HCT116 (cell line): Measurements from ENCODE around the gene TMA7B. TPM values are rescaled to one million over a fixed set of nuclear protein-coding genes. Genes with fewer than 3 reads are reported as not detected.

Experiments
- ATAC-seq: fragments of 200-7000 bp; cut with Tn5 transposase; 2 replicates; pipeline ENCODE4 v1.9.1; 2020; ENCODE audit warnings: mild to moderate bottlenecking, moderate library complexity
- BruUV-seq: library from RNA; stranded (reverse); fragments of 400-500 nt; replicated peaks from 2 replicates; lab custom pipeline; 2021; lab: Mats Ljungman, UMichigan
- CTCF ChIA-PET: fragments of 300-600 bp; sonication (Branson Sonifier 250); formaldehyde crosslinking; loops from one replicate; lab custom pipeline; 2021; ENCODE audit warnings: antibody characterized with exemption; lab: Charles Lee
- POLR2A ChIA-PET: fragments of 300-600, 350-600 bp; sonication (Branson Sonifier 250); formaldehyde crosslinking; loops from one replicate; lab custom pipeline; 2021; ENCODE audit warnings: antibody characterized with exemption; lab: Charles Lee
- RAD21 ChIA-PET, 2 experiments: fragments of 300-600 bp; sonication (Branson Sonifier 250); formaldehyde crosslinking; loops; one replicate each; lab custom pipeline; 2023; ENCODE audit warnings: low total read pairs in 2 of 2; ENCODE audit not compliant: uncharacterized antibody in 2 of 2, unreplicated experiment in 2 of 2, low non-redundant PET in 1 of 2; lab: Charles Lee
- DNase-seq: peaks from one replicate; pipeline ENCODE4 v3.0.0-alpha.2; 2010; ENCODE audit warnings: low read depth, low spot score
- H2AFZ ChIP-seq: fragments of 200-600 bp; shearing (Covaris generic), sonication (generic); 2 replicates; pipeline ENCODE4 v1.6.1; 2017; ENCODE audit warnings: low read depth, mixed run types, mixed read lengths, antibody characterized with exemption, low read length; ENCODE audit not compliant: poor library complexity, severe bottlenecking
- H3K27ac ChIP-seq: 2 replicates; pipeline ENCODE4 v1.5.1; 2012; ENCODE audit warnings: low read depth, low read length
- H3K27me3 ChIP-seq: fragments of 200-600 bp; sonication (generic); 2 replicates; pipeline ENCODE4 v1.6.1; 2016; ENCODE audit warnings: mixed run types, low read length, mixed read lengths; ENCODE audit not compliant: insufficient read depth
- H3K36me3 ChIP-seq, 2 experiments: fragments of 200-500 bp in 1 of 2; fragments of 200-600 bp in 1 of 2; sonication (Bioruptor generic) in 1 of 2; sonication (generic) in 1 of 2; 2 replicates each; pipeline versions ENCODE4 v1.5.1 to v1.6.1; 2014 to 2016; ENCODE audit warnings: low read length in 2 of 2, inconsistent platforms in 1 of 2, mixed read lengths in 1 of 2, mixed run types in 1 of 2; ENCODE audit not compliant: insufficient read depth in 2 of 2, control insufficient read depth in 1 of 2
- H3K4me1 ChIP-seq, 2 experiments: fragments of 200-600 bp in 1 of 2; sonication (generic) in 1 of 2; 2 replicates each; pipeline versions ENCODE4 v1.5.1 to v1.6.1; 2012 to 2017; ENCODE audit warnings: low read length in 2 of 2, inconsistent platforms in 1 of 2, mild to moderate bottlenecking in 1 of 2, mixed read lengths in 1 of 2, mixed run types in 1 of 2, moderate library complexity in 1 of 2; ENCODE audit not compliant: insufficient read depth in 2 of 2, control insufficient read depth in 1 of 2
- H3K4me2 ChIP-seq: fragments of 200-600 bp; sonication (generic); 2 replicates; pipeline ENCODE4 v1.6.1; 2017; ENCODE audit warnings: mixed run types, low read length, mixed read lengths
- H3K4me3 ChIP-seq, 2 experiments: fragments of 200-600 bp in 1 of 2; sonication (generic) in 1 of 2; replicated peaks in 1 of 2; 2 replicates each; pipeline ENCODE4 v1.5.1; 2011 to 2016; ENCODE audit warnings: low read length in 2 of 2, control low read depth in 1 of 2, low read depth in 1 of 2, mild to moderate bottlenecking in 1 of 2, mixed read lengths in 1 of 2, mixed run types in 1 of 2
- H3K79me2 ChIP-seq: fragments of 200-600 bp; sonication (generic); 2 replicates; pipeline ENCODE4 v1.6.1; 2017; ENCODE audit warnings: mild to moderate bottlenecking, mixed run types, low read length, moderate library complexity, mixed read lengths; ENCODE audit not compliant: insufficient read depth
- H3K9ac ChIP-seq: fragments of 200-600 bp; sonication (generic); 2 replicates; pipeline ENCODE4 v1.6.1; 2016; ENCODE audit warnings: low read length, mixed read lengths
- H3K9me2 ChIP-seq: fragments of 200-600 bp; sonication (generic), shearing (Covaris generic); 2 replicates; pipeline ENCODE4 v1.6.1; 2017; ENCODE audit warnings: mixed run types, mild to moderate bottlenecking, moderate library complexity; ENCODE audit not compliant: insufficient read depth
- H3K9me3 ChIP-seq, 2 experiments: fragments of 200-500 bp in 1 of 2; fragments of 200-600 bp in 1 of 2; sonication (Bioruptor generic) in 1 of 2; sonication (generic) in 1 of 2; 2 replicates each; pipeline ENCODE4 v1.6.1; 2014 to 2017; ENCODE audit warnings: low read length in 2 of 2, mixed read lengths in 2 of 2, inconsistent platforms in 1 of 2, low read depth in 1 of 2, mild to moderate bottlenecking in 1 of 2, mixed run types in 1 of 2, moderate library complexity in 1 of 2; ENCODE audit not compliant: control insufficient read depth in 1 of 2, insufficient read depth in 1 of 2
- H4K20me1 ChIP-seq: fragments of 200-600 bp; sonication (generic), shearing (Covaris generic); 2 replicates; pipeline ENCODE4 v1.6.1; 2017; ENCODE audit warnings: mixed run types, mild to moderate bottlenecking, moderate library complexity; ENCODE audit not compliant: insufficient read depth
- ATF3 ChIP-seq: IDR thresholded peaks from 2 replicates; pipeline ENCODE4 v1.6.1; 2012
- EGR1 ChIP-seq: IDR thresholded peaks from 2 replicates; pipeline ENCODE4 v1.6.1; 2012; ENCODE audit warnings: low read depth
- EZH2 ChIP-seq: fragments of 200-600 bp; sonication (generic); IDR thresholded peaks from 2 replicates; pipeline ENCODE4 v1.6.1; 2017; ENCODE audit warnings: antibody characterized with exemption, mixed run types
- EZH2phosphoT487 ChIP-seq: fragments of 200-600 bp; IDR thresholded peaks from 2 replicates; pipeline ENCODE4 v1.6.1; 2018; ENCODE audit warnings: antibody characterized with exemption, borderline replicate concordance
- FOSL1 ChIP-seq: IDR thresholded peaks from 2 replicates; pipeline ENCODE4 v1.6.1; 2012; ENCODE audit warnings: low read depth
- JUND ChIP-seq: IDR thresholded peaks from 2 replicates; pipeline ENCODE4 v1.6.1; 2012
- MAX ChIP-seq: IDR thresholded peaks from 2 replicates; pipeline ENCODE4 v1.6.1; 2012
- POLR2A ChIP-seq: IDR thresholded peaks from 2 replicates; pipeline ENCODE4 v1.7.0; 2011; ENCODE audit warnings: borderline replicate concordance; ENCODE audit not compliant: insufficient read depth, insufficient read length; ENCODE audit errors: extremely low read depth
- POLR2AphosphoS5 ChIP-seq: IDR thresholded peaks from 2 replicates; pipeline ENCODE4 v1.6.1; 2011; ENCODE audit warnings: mild to moderate bottlenecking, low read depth, low read length, moderate library complexity
- TCF7L2 ChIP-seq: IDR thresholded peaks from 2 replicates; pipeline ENCODE4 v1.7.0; 2011; ENCODE audit warnings: borderline replicate concordance, inconsistent platforms; ENCODE audit not compliant: insufficient read depth, insufficient read length; ENCODE audit errors: extremely low read depth
- intact Hi-C: fragments of 100-400 bp; cut with micrococcal nuclease; formaldehyde crosslinking; loops from 2 replicates; pipeline ENCODE4 v1.10.0; 2022
- total RNA-seq: library from RNA; stranded (reverse); gene quantifications from one replicate; pipeline ENCODE4 v1.2.1, GENCODE V29; 2021; ENCODE audit not compliant: unreplicated experiment
- TF ChIP-seq, protein P1 (sequence below): IDR thresholded peaks from 2 replicates; pipeline ENCODE4 v1.6.1; 2011; ENCODE audit warnings: mild to moderate bottlenecking, low read length, moderate library complexity; ENCODE audit not compliant: insufficient replicate concordance; ENCODE audit errors: extremely low read depth
- TF ChIP-seq, protein P2 (sequence below), 3 experiments: fragments of 200-600 bp in 1 of 3; sonication (generic) in 1 of 3; IDR thresholded peaks in 2 of 3; conservative IDR thresholded peaks in 1 of 3; 2 replicates each; pipeline ENCODE4 v1.5.1; 2012 to 2017; ENCODE audit warnings: low read depth in 2 of 3, low read length in 2 of 3, antibody characterized with exemption in 1 of 3, borderline replicate concordance in 1 of 3, control low read depth in 1 of 3, mild to moderate bottlenecking in 1 of 3, mixed read lengths in 1 of 3, mixed run types in 1 of 3, moderate library complexity in 1 of 3; ENCODE audit not compliant: insufficient read depth in 1 of 3

Gene TMA7B
- total RNA-seq, 1 experiment from 2014 or later: not detected

DNA sequence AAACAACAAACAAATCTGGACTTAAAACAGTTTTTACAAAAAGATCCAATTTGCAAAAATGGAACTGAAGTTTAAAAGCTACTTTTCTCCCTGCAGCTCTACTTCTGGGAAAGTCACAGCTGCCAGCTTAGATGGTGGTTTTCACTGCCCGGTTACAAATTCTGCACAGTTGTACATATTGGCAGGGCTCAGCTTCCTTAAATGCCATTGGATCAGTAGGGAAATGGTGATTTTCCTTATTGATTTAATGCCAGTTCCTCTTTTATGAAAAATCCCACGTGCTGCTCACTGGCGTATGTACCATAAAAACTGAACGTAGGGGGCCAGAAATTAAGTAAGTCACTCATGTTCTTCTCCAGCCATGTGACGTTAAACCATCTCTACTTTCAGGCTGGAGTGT lies 36.5 kb upstream of the TMA7B start:
- RAD21 ChIA-PET: no interaction called here
- peaks cover 76% of the 10 kb centered on the region for H3K27me3 ChIP-seq
- no peaks in the 10 kb centered on the region for H3K79me2 ChIP-seq
- H3K4me1 ChIP-seq: no peaks in the 10 kb centered on the region
- POLR2A ChIA-PET: no interaction called here
- H4K20me1 ChIP-seq: no peaks in the 10 kb centered on the region
- no peaks in the 10 kb centered on the region for H3K9me2 ChIP-seq
- ATAC-seq (no peak), DNase-seq (no peak)
- no peak overlapping the region for H3K4me3 ChIP-seq
- no TSS peak for BruUV-seq
- CTCF ChIA-PET: no interaction called here
- intact Hi-C loops: no loop called here
- no peaks in the 10 kb centered on the region for H3K36me3 ChIP-seq
- H3K9me3 ChIP-seq: no peaks in the 10 kb centered on the region
- no peak overlapping the region for H2AFZ ChIP-seq
- H3K9ac ChIP-seq: no peak overlapping the region
- no peak overlapping the region for H3K27ac ChIP-seq
- no peak overlapping the region for H3K4me2 ChIP-seq
- no peak for TF ChIP-seq TCF7L2
- TF ChIP-seq FOSL1: no peak
- no peak for TF ChIP-seq EGR1
- TF ChIP-seq JUND: no peak

GRCh38 chr22:39924286-39924685 lies 35.9 kb upstream of the TMA7B start:
- H4K20me1 ChIP-seq: no peaks in the 10 kb centered on the region
- intact Hi-C loops: no loop called here
- ChIA-PET POLR2A (no interaction called here), RAD21 (no interaction called here), CTCF (no interaction called here)
- H3K27me3 ChIP-seq: peaks cover 77% of the 10 kb centered on the region
- no peaks in the 10 kb centered on the region for H3K9me2 ChIP-seq
- no peak overlapping the region for H3K9ac ChIP-seq
- H3K79me2 ChIP-seq: no peaks in the 10 kb centered on the region
- H2AFZ ChIP-seq: no peak overlapping the region
- H3K36me3 ChIP-seq: no peaks in the 10 kb centered on the region
- no peak overlapping the region for H3K4me2 ChIP-seq
- no TSS peak for BruUV-seq
- DNase-seq (no peak), ATAC-seq (no peak)
- H3K4me3 ChIP-seq: no peak overlapping the region
- no peaks in the 10 kb centered on the region for H3K4me1 ChIP-seq
- no peak overlapping the region for H3K27ac ChIP-seq
- H3K9me3 ChIP-seq: no peaks in the 10 kb centered on the region
- TF ChIP-seq, protein P1, sequence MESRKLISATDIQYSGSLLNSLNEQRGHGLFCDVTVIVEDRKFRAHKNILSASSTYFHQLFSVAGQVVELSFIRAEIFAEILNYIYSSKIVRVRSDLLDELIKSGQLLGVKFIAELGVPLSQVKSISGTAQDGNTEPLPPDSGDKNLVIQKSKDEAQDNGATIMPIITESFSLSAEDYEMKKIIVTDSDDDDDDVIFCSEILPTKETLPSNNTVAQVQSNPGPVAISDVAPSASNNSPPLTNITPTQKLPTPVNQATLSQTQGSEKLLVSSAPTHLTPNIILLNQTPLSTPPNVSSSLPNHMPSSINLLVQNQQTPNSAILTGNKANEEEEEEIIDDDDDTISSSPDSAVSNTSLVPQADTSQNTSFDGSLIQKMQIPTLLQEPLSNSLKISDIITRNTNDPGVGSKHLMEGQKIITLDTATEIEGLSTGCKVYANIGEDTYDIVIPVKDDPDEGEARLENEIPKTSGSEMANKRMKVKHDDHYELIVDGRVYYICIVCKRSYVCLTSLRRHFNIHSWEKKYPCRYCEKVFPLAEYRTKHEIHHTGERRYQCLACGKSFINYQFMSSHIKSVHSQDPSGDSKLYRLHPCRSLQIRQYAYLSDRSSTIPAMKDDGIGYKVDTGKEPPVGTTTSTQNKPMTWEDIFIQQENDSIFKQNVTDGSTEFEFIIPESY: no peak
- TF ChIP-seq POLR2A (no peak), EZH2 (no peak), EZH2phosphoT487 (no peak), MAX (no peak), FOSL1 (no peak), ATF3 (no peak), POLR2AphosphoS5 (no peak), EGR1 (no peak)
- TF ChIP-seq, protein P2, sequence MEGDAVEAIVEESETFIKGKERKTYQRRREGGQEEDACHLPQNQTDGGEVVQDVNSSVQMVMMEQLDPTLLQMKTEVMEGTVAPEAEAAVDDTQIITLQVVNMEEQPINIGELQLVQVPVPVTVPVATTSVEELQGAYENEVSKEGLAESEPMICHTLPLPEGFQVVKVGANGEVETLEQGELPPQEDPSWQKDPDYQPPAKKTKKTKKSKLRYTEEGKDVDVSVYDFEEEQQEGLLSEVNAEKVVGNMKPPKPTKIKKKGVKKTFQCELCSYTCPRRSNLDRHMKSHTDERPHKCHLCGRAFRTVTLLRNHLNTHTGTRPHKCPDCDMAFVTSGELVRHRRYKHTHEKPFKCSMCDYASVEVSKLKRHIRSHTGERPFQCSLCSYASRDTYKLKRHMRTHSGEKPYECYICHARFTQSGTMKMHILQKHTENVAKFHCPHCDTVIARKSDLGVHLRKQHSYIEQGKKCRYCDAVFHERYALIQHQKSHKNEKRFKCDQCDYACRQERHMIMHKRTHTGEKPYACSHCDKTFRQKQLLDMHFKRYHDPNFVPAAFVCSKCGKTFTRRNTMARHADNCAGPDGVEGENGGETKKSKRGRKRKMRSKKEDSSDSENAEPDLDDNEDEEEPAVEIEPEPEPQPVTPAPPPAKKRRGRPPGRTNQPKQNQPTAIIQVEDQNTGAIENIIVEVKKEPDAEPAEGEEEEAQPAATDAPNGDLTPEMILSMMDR (IDR thresholded peaks at IDR 0.05 in 2 of 3, conservative IDR thresholded peaks at IDR 0.05 in 1 of 3; ENCODE audit: borderline replicate concordance in 1 of 3, insufficient read depth in 1 of 3, low read depth in 2 of 3, low read length in 2 of 3): no peak
